ENCODE results near the gene PROB1. TPM values are rescaled to one million over a fixed set of nuclear protein-coding genes. Genes with fewer than 3 reads are reported as not detected.

PROB1 gene
- total RNA-seq, 1 donor from 2014 or later, result 1.3 TPM

GRCh38 chr5:139415869-139416268 is 21.0 kb upstream of the PROB1 start:
- Mint-ChIP-seq H3K4me1 (ENCODE audit: unreplicated experiment) (peaks cover 3% of the 10 kb centered on the region), H3K36me3 (peaks cover 3% of the 10 kb centered on the region), H3K27ac (no peak overlapping the region), H3K9me3 (no peaks in the 10 kb centered on the region), H3K4me3 (no peak overlapping the region), H3K27me3 (no peaks in the 10 kb centered on the region)
- no peak for TF ChIP-seq CTCF (conservative IDR thresholded peaks at IDR 0.05)
- no peak for DNase-seq (ENCODE audit: extremely low spot score, unreplicated experiment)

DNA sequence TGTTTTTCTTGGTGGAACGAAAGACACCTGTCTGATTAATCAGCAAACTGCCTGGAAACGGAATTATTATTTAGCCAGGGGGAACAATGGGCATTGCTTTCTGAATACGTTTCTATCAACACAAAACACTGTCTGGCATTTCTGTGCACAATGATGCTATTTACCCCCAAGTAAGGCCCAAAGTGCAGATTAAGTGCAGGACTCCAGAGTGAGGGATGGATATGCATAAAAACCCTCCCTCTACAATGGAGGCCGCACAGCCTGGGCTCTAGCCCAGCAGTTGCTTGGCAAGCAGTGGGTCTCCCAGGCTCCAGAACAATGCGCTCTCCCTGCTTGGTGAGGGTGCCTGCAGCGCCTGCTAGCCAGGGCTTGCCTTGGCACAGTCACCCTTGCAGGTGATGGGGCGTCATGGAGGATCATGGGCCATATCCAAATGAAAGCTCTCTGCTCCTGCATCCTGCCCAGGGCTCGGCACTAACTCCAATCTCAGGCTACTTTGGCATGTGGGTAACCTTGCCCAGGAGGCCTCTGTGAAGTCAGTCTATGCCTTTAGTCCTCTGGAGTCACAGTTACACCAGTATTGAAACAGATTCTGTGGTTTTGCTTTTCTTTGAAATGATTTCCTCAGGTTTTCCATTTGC is 20.4 kb upstream of the PROB1 start:
- H3K36me3 Mint-ChIP-seq, result peaks cover 3% of the 10 kb centered on the region
- H3K27ac Mint-ChIP-seq, result no peak overlapping the region
- H3K9me3 Mint-ChIP-seq, result no peaks in the 10 kb centered on the region
- H3K27me3 Mint-ChIP-seq, result no peaks in the 10 kb centered on the region
- no peak for DNase-seq (ENCODE audit: extremely low spot score, unreplicated experiment)
- TF ChIP-seq CTCF (conservative IDR thresholded peaks at IDR 0.05), result no peak
- H3K4me3 Mint-ChIP-seq, result no peak overlapping the region
- peaks cover 3% of the 10 kb centered on the region for H3K4me1 Mint-ChIP-seq (ENCODE audit: unreplicated experiment)

- Mint-ChIP-seq H3K9me3 (no peaks in the 10 kb centered on the region), H3K4me3 (no peak overlapping the region), H3K4me1 (ENCODE audit: unreplicated experiment) (peaks cover 3% of the 10 kb centered on the region), H3K36me3 (peaks cover 3% of the 10 kb centered on the region), H3K27ac (no peak overlapping the region), H3K27me3 (no peaks in the 10 kb centered on the region)
- DNase-seq (ENCODE audit: extremely low spot score, unreplicated experiment), result no peak
- no peak for TF ChIP-seq CTCF (conservative IDR thresholded peaks at IDR 0.05)
These were observed 19.8 kb upstream of the PROB1 start for GRCh38 chr5:139414581-139415130.

- Mint-ChIP-seq H3K9me3 (no peaks in the 10 kb centered on the region), H3K4me1 (ENCODE audit: unreplicated experiment) (peaks cover 3% of the 10 kb centered on the region), H3K27me3 (no peaks in the 10 kb centered on the region), H3K36me3 (peaks cover 3% of the 10 kb centered on the region), H3K27ac (no peak overlapping the region), H3K4me3 (no peak overlapping the region)
- TF ChIP-seq CTCF (conservative IDR thresholded peaks at IDR 0.05), result no peak
- DNase-seq (ENCODE audit: extremely low spot score, unreplicated experiment), result no peak
These were observed 19.1 kb upstream of the PROB1 start for GRCh38 chr5:139413963-139414362.

DNA sequence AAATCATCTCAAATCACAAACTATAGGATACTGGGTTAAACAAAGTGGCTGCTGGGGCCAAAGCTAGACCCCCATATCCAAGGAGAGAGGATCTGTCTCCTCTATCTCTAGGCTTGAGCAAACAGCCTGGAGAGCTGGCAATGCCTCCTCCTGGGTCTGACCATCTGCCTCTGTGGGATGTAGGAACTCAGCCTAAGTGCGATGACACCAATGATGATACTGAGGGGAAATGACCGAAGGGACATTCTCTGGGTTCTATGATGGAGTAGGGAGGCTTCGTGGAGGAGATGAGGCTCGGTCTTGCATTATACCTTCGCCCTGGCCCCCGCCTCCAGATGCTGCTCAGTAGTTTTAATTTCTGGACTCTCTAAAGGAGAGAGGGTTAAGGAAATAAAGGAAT is 18.2 kb upstream of the PROB1 start:
- Mint-ChIP-seq H3K27ac (no peak overlapping the region), H3K27me3 (no peaks in the 10 kb centered on the region), H3K4me1 (ENCODE audit: unreplicated experiment) (peaks cover 3% of the 10 kb centered on the region), H3K36me3 (peaks cover 3% of the 10 kb centered on the region), H3K9me3 (no peaks in the 10 kb centered on the region), H3K4me3 (no peak overlapping the region)
- no peak for DNase-seq (ENCODE audit: extremely low spot score, unreplicated experiment)
- TF ChIP-seq CTCF (conservative IDR thresholded peaks at IDR 0.05), result no peak

Measured in type B pancreatic cell (in vitro differentiated cells).